T-cell (primary cell): ENCODE measurements around the gene ABCB1. TPM values are rescaled to one million over a fixed set of nuclear protein-coding genes. Genes with fewer than 3 reads are reported as not detected.

ENCODE experiments used
- ATAC-seq, 4 experiments: fragments of 200-7000 bp in 3 of 4; fragments of 150-1000 bp in 1 of 4; cut with Tn5 transposase; replicated peaks in 1 of 4; 1 replicate in 3 of 4; 2 replicates in 1 of 4; pipeline ENCODE4 v1.10.0; 2021; ENCODE audit warnings: moderate library complexity in 3 of 4, mild to moderate bottlenecking in 2 of 4, moderate number of reproducible peaks in 1 of 4
- CTCF ChIA-PET, 2 donors: fragments of 300-600 bp; sonication (Branson Sonifier 250); formaldehyde crosslinking; loops; one replicate each; lab custom pipeline; 2022; ENCODE audit warnings: antibody characterized with exemption in 2 of 2; lab: Charles Lee
- POLR2A ChIA-PET, 2 donors: fragments of 300-600 bp; sonication (Branson Sonifier 250); formaldehyde crosslinking; loops; one replicate each; lab custom pipeline; 2022; ENCODE audit warnings: antibody characterized with exemption in 2 of 2; lab: Charles Lee
- DNase-seq, 35 experiments: peaks; one replicate each; pipeline versions ENCODE4 v3.0.0 to v3.0.0-alpha.2; 2013 to 2023
- H3K27ac ChIP-seq: one replicate; pipeline ENCODE4 v1.5.1; 2013; ENCODE audit warnings: low read length
- H3K27me3 ChIP-seq, 2 experiments: replicated peaks in 1 of 2; 1 replicate in 1 of 2; 2 replicates in 1 of 2; pipeline versions ENCODE4 v1.6.1 to v1.7.0; 2013; ENCODE audit warnings: low read length in 1 of 2, mixed read lengths in 1 of 2; ENCODE audit not compliant: control insufficient read depth in 2 of 2, insufficient read depth in 2 of 2; ENCODE audit errors: extremely low read depth in 1 of 2
- H3K36me3 ChIP-seq, 2 donors: 1 replicate in 1 of 2; 2 replicates in 1 of 2; pipeline versions ENCODE4 v1.6.1 to v1.7.0; 2013; ENCODE audit warnings: low read length in 1 of 2; ENCODE audit not compliant: control insufficient read depth in 2 of 2, insufficient read depth in 1 of 2; ENCODE audit errors: extremely low read depth in 1 of 2
- H3K4me1 ChIP-seq, 2 experiments: 1 replicate in 1 of 2; 2 replicates in 1 of 2; pipeline versions ENCODE4 v1.6.1 to v1.7.0; 2013; ENCODE audit warnings: low read length in 2 of 2, mixed read lengths in 1 of 2; ENCODE audit not compliant: insufficient read depth in 2 of 2, control insufficient read depth in 1 of 2; ENCODE audit errors: extremely low read depth in 1 of 2
- H3K4me3 ChIP-seq, 2 donors: 1 replicate in 1 of 2; 2 replicates in 1 of 2; pipeline versions ENCODE4 v1.5.1 to v1.7.0; 2013; ENCODE audit warnings: mild to moderate bottlenecking in 2 of 2, low read length in 1 of 2, moderate library complexity in 1 of 2; ENCODE audit not compliant: control insufficient read depth in 1 of 2; ENCODE audit errors: extremely low read depth in 1 of 2
- H3K9me3 ChIP-seq: 2 replicates; pipeline ENCODE4 v1.7.0; 2013
- H3K27ac Mint-ChIP-seq, 2 donors: one replicate each; pipeline ENCODE4 v1.8.0; 2020 to 2021; ENCODE audit warnings: mild to moderate bottlenecking in 2 of 2, mixed read lengths in 2 of 2
- H3K27me3 Mint-ChIP-seq, 2 donors: one replicate each; pipeline ENCODE4 v1.8.0; 2021 to 2022; ENCODE audit warnings: mixed read lengths in 2 of 2
- H3K36me3 Mint-ChIP-seq: one replicate; pipeline ENCODE4 v1.8.0; 2021; ENCODE audit warnings: mixed read lengths
- H3K4me1 Mint-ChIP-seq, 3 donors: one replicate each; pipeline ENCODE4 v1.8.0; 2020 to 2022; ENCODE audit warnings: mixed read lengths in 3 of 3, mild to moderate bottlenecking in 1 of 3
- H3K4me3 Mint-ChIP-seq, 3 donors: one replicate each; pipeline ENCODE4 v1.8.0; 2020 to 2022; ENCODE audit warnings: mild to moderate bottlenecking in 3 of 3, mixed read lengths in 3 of 3, moderate library complexity in 3 of 3
- H3K9me3 Mint-ChIP-seq, 3 donors: one replicate each; pipeline ENCODE4 v1.8.0; 2020 to 2022; ENCODE audit warnings: mixed read lengths in 3 of 3
- WGBS: methylation state at CpG from one replicate; pipeline ENCODE4 v1.1.5; 2013; ENCODE audit warnings: missing lambda C conversion rate; ENCODE audit not compliant: insufficient coverage; 5-methylcytosine and 5-hydroxymethylcytosine counted together
- total RNA-seq, 35 experiments: library from RNA in 6 of 35; stranded (reverse) in 6 of 35; fragments of 120-200 nt in 1 of 35; gene quantifications; one replicate each; pipeline versions ENCODE4 v1.2.1 to v1.2.4 and lab custom pipeline; 2013 to 2026

Gene ABCB1
- total RNA-seq, 5 donors from 2014 or later (not counting 1 experiment from before 2014, with no cell fraction given), result 12.8 to 46.4 (median 25.2) TPM

DNA sequence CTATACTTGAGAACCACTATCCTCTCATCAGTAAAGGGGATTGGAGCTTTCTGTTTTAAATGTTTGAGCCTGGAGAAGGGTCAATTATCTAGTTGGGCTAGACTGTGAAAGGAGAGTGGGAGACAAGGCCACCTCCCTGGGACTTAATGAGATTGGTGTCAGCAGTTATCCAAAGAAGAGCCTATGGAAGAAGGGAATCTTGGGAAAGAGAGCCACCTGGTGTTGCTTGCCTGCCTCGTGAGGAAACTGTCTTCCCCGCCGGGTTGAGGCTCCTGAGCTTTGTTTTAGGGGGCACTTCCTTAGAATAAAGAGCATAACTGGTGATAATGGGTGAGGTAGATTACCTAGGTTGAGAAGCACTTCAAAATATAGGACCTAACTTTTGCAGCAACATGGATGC, 93.2 kb downstream of the ABCB1 start:
- H3K27ac Mint-ChIP-seq, result no peak overlapping the region
- H3K36me3 ChIP-seq, result peaks cover 6 to 21% of the 10 kb centered on the region in 2 donors
- no peaks in the 10 kb centered on the region for H3K36me3 Mint-ChIP-seq
- WGBS, result 100% methylated on average over 1 of the region's 3 CpGs
- ChIA-PET POLR2A (no interaction called here), CTCF (no interaction called here)
- H3K9me3 ChIP-seq, result no peaks in the 10 kb centered on the region
- no peaks in the 10 kb centered on the region for H3K4me1 Mint-ChIP-seq
- no peaks in the 10 kb centered on the region for H3K27me3 Mint-ChIP-seq
- no peaks in the 10 kb centered on the region for H3K27me3 ChIP-seq
- DNase-seq (no peak), ATAC-seq (no peak)
- H3K27ac ChIP-seq, result no peak overlapping the region
- no peak overlapping the region for H3K4me3 Mint-ChIP-seq
- no peaks in the 10 kb centered on the region for H3K9me3 Mint-ChIP-seq
- H3K4me1 ChIP-seq, result no peaks in the 10 kb centered on the region
- H3K4me3 ChIP-seq, result no peak overlapping the region

DNA sequence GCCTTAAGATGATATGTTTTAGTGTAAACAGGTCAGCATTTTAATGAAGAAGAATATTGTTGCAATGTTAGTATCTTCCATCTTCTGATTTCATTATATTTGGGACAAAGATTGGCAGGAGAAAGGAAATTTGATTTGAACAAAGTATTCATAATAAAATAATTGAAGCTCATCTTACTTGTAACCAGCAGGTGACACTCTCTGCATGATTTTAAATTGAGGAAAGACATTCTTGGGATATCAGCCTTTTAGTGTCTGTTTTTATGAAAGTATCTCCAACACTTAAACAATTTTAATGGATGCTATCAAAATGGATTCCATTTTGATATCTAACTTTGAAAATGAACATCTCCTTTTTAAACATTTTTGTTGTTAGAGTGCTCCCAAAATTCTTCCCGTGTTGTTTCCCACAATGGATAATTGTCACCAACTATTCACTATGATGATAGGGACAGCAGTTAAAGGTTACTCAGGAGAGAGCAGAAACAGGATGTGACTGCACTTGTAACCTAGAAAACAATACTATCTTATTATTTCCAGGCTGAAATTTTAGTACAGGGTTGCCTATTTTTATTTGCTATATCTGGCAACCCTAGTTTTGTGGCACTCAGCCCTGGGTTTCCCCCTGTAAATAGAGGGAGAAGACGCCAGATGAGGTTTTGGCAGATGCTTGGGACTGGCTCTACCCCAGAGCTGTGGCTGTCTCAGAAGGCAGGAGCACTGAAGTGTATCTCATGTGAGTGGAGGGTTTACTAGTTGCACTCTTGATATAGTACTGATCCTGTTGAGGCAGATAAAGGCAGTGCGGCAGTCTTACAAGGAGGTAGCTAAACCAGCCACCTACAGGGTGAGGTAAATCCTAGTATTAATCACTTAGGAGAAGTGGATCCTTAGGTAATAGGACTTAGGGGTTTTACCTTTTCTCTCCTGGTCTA, 94.2 kb downstream of the ABCB1 start:
- Mint-ChIP-seq H3K27me3 (no peaks in the 10 kb centered on the region), H3K9me3 (no peaks in the 10 kb centered on the region), H3K4me3 (no peak overlapping the region), H3K36me3 (no peaks in the 10 kb centered on the region), H3K4me1 (no peaks in the 10 kb centered on the region), H3K27ac (no peak overlapping the region)
- no peak for ATAC-seq
- no peak overlapping the region for H3K27ac ChIP-seq
- H3K4me3 ChIP-seq, result no peak overlapping the region
- POLR2A ChIA-PET, result no interaction called here
- no peaks in the 10 kb centered on the region for H3K9me3 ChIP-seq
- peaks cover 6 to 21% of the 10 kb centered on the region in 2 donors for H3K36me3 ChIP-seq
- DNase-seq, result peak in 1 of 35 experiments; percentile 25
- CTCF ChIA-PET, result interaction anchor here (0.5 to 1.4 kb wide), 7 partner anchors 9 to 663 kb away, joined by 3 to 18 read pairs (median 4); no protein-coding TSS in a partner anchor
- no peaks in the 10 kb centered on the region for H3K4me1 ChIP-seq
- H3K27me3 ChIP-seq, result no peaks in the 10 kb centered on the region
- 100% methylated on average over 1 of the region's 3 CpGs for WGBS

DNA sequence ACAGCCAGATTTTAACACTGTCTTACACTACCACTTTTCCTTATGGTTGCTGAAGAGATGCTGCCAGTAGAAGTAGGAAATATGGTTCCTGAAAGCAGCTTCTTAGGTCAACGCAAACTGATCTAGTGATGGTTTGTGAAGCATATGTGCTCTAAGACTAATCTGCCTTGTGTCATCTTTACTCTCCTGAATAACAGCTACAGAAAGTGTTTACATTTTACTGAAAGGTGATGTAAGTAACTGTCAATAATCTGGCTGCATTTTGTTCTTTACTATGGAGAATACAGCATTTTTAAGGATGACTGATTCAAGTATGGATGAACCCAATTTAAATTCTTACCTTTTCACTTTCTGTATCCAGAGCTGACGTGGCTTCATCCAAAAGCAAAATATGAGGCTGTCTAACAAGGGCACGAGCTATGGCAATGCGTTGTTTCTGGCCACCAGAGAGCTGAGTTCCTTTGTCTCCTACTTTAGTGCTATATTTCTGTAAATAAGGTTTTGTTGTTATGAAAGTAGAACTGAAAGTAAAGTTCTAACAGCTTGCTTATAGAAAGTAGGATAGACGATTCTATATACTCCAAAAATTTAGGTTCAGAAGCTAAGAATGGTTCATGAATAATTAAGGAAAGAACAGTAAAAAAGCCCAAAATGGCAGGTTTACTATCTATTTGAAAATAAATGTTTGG, 95.0 kb downstream of the ABCB1 start:
- Histone ChIP-seq H3K9me3 (no peaks in the 10 kb centered on the region), H3K4me3 (no peak overlapping the region), H3K27ac (no peak overlapping the region), H3K36me3 (peaks cover 6 to 20% of the 10 kb centered on the region in 2 donors), H3K4me1 (no peaks in the 10 kb centered on the region), H3K27me3 (no peaks in the 10 kb centered on the region)
- ChIA-PET CTCF (interaction anchor here (0.5 to 1.4 kb wide), 7 partner anchors 10 to 664 kb away, joined by 3 to 18 read pairs (median 3); no protein-coding TSS in a partner anchor), POLR2A (no interaction called here)
- H3K4me1 Mint-ChIP-seq, result no peaks in the 10 kb centered on the region
- ATAC-seq (no peak), DNase-seq (no peak)
- no peak overlapping the region for H3K4me3 Mint-ChIP-seq
- no peaks in the 10 kb centered on the region for H3K36me3 Mint-ChIP-seq
- no peaks in the 10 kb centered on the region for H3K9me3 Mint-ChIP-seq
- WGBS, result 63% methylated on average over 1 of the region's 5 CpGs
- no peak overlapping the region for H3K27ac Mint-ChIP-seq
- H3K27me3 Mint-ChIP-seq, result no peaks in the 10 kb centered on the region

DNA sequence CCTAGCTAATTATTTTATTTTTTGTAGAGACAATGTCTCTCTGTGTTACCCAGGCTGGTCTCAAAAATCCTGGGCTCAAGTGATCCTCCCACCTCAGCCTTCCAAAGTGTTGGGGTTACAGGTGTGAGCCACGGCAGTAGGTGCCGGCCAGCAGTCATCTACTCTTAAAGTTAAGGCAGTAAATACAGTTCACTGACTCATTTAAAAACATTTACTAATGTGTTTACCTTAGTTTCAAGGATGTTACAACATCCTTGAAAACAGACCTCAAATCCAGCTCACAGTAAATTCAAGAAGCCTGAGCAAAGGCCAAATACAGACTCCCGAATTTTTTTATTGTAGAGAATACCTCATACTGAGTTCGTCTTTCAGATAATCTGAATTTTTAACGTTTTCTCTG, 95.6 kb downstream of the ABCB1 start:
- no peaks in the 10 kb centered on the region for H3K36me3 Mint-ChIP-seq
- no peaks in the 10 kb centered on the region for H3K9me3 ChIP-seq
- no peak overlapping the region for H3K4me3 Mint-ChIP-seq
- H3K27me3 ChIP-seq, result no peaks in the 10 kb centered on the region
- ChIA-PET CTCF (interaction anchor here (0.6 to 1.4 kb wide), 5 partner anchors 10 to 1182 kb away, joined by 3 to 5 read pairs (median 4); no protein-coding TSS in a partner anchor), POLR2A (no interaction called here)
- H3K9me3 Mint-ChIP-seq, result no peaks in the 10 kb centered on the region
- no peaks in the 10 kb centered on the region for H3K4me1 ChIP-seq
- WGBS, result no CpG with 5 or more reads among the region's 5 CpGs
- no peak overlapping the region for H3K27ac Mint-ChIP-seq
- H3K4me1 Mint-ChIP-seq, result no peaks in the 10 kb centered on the region
- DNase-seq (no peak), ATAC-seq (no peak)
- H3K27me3 Mint-ChIP-seq, result no peaks in the 10 kb centered on the region
- no peak overlapping the region for H3K4me3 ChIP-seq
- H3K27ac ChIP-seq, result no peak overlapping the region
- H3K36me3 ChIP-seq, result peaks cover under 1 to 16% of the 10 kb centered on the region in 2 donors

DNA sequence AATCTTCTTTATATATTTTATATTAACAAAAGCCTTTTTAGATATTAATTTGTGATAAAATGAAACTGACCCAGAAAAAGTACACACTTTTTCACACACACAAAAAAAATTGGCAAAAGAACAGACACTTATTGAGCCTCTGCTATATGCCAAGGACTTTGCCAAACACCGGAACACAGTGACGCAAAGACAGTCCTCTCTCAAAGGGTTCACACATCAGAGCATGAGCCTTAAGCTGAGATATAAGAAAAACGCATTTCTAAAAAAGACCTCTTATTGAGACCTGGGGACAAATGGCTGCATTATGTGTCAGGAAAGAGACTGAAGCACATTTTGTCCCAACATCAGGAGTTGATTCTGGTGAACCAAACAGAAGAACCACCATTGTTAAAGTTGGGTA, 101.2 kb downstream of the ABCB1 start:
- no peaks in the 10 kb centered on the region for H3K9me3 ChIP-seq
- 100% methylated on average over 1 of the region's 3 CpGs for WGBS
- peaks cover 0 to 6% of the 10 kb centered on the region in 2 experiments for H3K27me3 ChIP-seq
- no peaks in the 10 kb centered on the region for H3K4me1 ChIP-seq
- no peak overlapping the region for H3K27ac Mint-ChIP-seq
- no peak for ATAC-seq
- peaks cover 0 to 13% of the 10 kb centered on the region in 2 donors for H3K27me3 Mint-ChIP-seq
- no peak overlapping the region for H3K27ac ChIP-seq
- H3K4me1 Mint-ChIP-seq, result no peaks in the 10 kb centered on the region
- no peaks in the 10 kb centered on the region for H3K36me3 Mint-ChIP-seq
- CTCF ChIA-PET, result no interaction called here
- POLR2A ChIA-PET, result no interaction called here
- no peak overlapping the region for H3K4me3 Mint-ChIP-seq
- peaks cover 0 to 2% (median 0%) of the 10 kb centered on the region in 3 donors for H3K9me3 Mint-ChIP-seq
- no peaks in the 10 kb centered on the region for H3K36me3 ChIP-seq
- no peak for DNase-seq
- no peak overlapping the region for H3K4me3 ChIP-seq

DNA sequence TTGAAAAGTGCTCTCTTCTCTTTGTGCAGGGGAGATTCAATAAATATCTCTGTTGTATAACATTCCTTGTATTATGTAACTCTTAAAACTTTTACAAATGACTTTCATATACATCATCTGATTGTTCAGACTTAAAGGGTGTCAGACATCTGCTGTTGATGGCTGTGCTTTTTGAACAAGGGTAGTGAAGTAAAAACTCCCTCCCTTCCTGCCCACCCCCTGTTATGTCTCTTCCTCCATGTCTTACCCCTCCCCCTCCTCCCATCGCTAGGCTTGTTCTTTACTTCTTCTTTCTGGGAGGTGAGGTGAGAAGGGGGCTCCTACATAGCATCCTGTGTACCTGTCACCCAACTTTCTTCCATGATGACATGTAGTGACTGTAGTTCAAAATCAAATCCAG, 101.8 kb downstream of the ABCB1 start:
- H3K9me3 Mint-ChIP-seq, result peaks cover 0 to 6% (median 0%) of the 10 kb centered on the region in 3 donors
- H3K27ac ChIP-seq, result no peak overlapping the region
- peaks cover 0 to 6% of the 10 kb centered on the region in 2 experiments for H3K27me3 ChIP-seq
- ChIA-PET CTCF (no interaction called here), POLR2A (no interaction called here)
- H3K4me1 ChIP-seq, result no peaks in the 10 kb centered on the region
- no CpG with 5 or more reads among the region's 1 CpG for WGBS
- DNase-seq (no peak), ATAC-seq (no peak)
- no peaks in the 10 kb centered on the region for H3K36me3 ChIP-seq
- no peaks in the 10 kb centered on the region for H3K36me3 Mint-ChIP-seq
- H3K27me3 Mint-ChIP-seq, result peaks cover 0 to 14% of the 10 kb centered on the region in 2 donors
- no peak overlapping the region for H3K4me3 Mint-ChIP-seq
- no peaks in the 10 kb centered on the region for H3K4me1 Mint-ChIP-seq
- no peak overlapping the region for H3K27ac Mint-ChIP-seq
- H3K4me3 ChIP-seq, result no peak overlapping the region
- no peaks in the 10 kb centered on the region for H3K9me3 ChIP-seq
